ENCODE results near the gene ASTN2. TPM values are rescaled to one million over a fixed set of nuclear protein-coding genes. Genes with fewer than 3 reads are reported as not detected.

The ASTN2 gene
- total RNA-seq, 4 donors from 2014 or later, result 0.97 to 4.7 (median 3.0) TPM

DNA sequence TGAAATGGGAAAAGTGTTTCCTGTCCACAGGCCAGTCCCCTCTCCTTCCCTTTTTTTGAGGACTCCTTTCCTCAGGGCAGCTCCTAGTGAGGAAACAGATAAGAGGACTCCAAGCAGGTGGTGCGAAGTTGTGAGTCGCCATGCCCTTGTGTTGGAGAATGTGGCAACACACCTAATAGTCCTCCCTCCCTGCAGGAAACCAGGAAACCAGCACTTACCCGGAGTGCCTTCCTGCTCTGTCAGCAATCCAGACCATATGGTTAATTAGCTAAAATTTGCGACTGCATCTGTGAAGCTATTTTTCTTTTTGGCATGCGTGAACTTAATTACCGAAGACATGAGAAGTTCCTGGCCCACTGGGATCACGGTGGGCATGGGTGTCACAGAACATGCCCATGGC, 657.8 kb downstream of the ASTN2 start:
- no peak overlapping the region for H3K4me3 ChIP-seq (ENCODE audit: low read depth, poor library complexity, severe bottlenecking)
- DNase-seq (ENCODE audit: low spot score in 2 of 2), result no peak
- 51 to 58% methylated on average over 7 of the region's 7 CpGs for WGBS, 2 donors
- intact Hi-C loops (cut with DNase I; ENCODE audit: low total_unique reads), result no loop called here
- TF ChIP-seq, protein P1, sequence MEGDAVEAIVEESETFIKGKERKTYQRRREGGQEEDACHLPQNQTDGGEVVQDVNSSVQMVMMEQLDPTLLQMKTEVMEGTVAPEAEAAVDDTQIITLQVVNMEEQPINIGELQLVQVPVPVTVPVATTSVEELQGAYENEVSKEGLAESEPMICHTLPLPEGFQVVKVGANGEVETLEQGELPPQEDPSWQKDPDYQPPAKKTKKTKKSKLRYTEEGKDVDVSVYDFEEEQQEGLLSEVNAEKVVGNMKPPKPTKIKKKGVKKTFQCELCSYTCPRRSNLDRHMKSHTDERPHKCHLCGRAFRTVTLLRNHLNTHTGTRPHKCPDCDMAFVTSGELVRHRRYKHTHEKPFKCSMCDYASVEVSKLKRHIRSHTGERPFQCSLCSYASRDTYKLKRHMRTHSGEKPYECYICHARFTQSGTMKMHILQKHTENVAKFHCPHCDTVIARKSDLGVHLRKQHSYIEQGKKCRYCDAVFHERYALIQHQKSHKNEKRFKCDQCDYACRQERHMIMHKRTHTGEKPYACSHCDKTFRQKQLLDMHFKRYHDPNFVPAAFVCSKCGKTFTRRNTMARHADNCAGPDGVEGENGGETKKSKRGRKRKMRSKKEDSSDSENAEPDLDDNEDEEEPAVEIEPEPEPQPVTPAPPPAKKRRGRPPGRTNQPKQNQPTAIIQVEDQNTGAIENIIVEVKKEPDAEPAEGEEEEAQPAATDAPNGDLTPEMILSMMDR (IDR thresholded peaks at IDR 0.05), result no peak
- no peak for TF ChIP-seq POLR2A (IDR thresholded peaks at IDR 0.05)

DNA sequence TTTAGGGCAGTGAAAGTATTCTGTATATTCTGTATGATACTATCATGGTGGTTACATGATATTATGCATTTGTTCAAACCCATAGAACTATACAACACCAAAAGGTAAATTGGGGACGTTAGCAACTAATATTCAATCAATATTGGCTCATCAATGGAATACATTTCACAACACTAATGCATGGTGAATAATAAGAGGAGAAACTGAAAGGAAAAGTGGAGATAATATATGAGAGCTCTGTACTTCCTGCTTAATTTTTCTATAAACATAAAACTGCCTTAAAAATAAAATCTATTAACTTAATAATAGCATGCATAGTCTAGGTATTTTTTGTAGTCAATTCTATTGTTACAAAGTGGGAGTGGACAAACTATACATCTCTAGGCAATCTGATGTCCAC, 661.5 kb downstream of the ASTN2 start:
- TF ChIP-seq, protein P1 (IDR thresholded peaks at IDR 0.05), result no peak
- no peak for TF ChIP-seq POLR2A (IDR thresholded peaks at IDR 0.05)
- 60 to 61% methylated on average over 1 of the region's 1 CpG for WGBS, 2 donors
- no peak overlapping the region for H3K4me3 ChIP-seq (ENCODE audit: low read depth, poor library complexity, severe bottlenecking)
- no peak for DNase-seq (ENCODE audit: low spot score in 2 of 2)
- intact Hi-C loops (cut with DNase I; ENCODE audit: low total_unique reads), result no loop called here

DNA sequence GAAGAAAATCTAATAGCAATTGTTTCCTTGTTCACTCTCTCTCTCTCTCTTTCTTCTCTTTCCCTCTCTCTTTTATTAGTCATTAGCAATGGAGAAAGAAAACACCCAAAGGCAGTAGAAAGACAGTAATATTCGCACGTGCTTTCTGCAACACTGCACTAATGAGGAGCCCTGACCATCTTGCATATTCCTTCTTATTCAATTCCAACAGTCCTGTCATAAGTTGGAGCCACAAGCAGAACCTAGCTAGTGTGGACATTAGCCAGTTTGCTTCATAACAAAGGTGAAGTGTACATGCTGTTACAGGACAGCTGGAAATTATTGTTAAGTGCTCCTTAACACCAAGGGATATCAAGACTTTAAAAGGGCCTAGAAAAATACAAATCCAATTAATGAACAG, 664.3 kb downstream of the ASTN2 start:
- intact Hi-C loops (cut with DNase I; ENCODE audit: low total_unique reads), result no loop called here
- H3K4me3 ChIP-seq (ENCODE audit: low read depth, poor library complexity, severe bottlenecking), result no peak overlapping the region
- WGBS, 2 donors, result 79 to 84% methylated on average over 2 of the region's 2 CpGs
- no peak for DNase-seq (ENCODE audit: low spot score in 2 of 2)
- TF ChIP-seq POLR2A (IDR thresholded peaks at IDR 0.05), result no peak
- TF ChIP-seq, protein P1 (IDR thresholded peaks at IDR 0.05), result no peak

DNA sequence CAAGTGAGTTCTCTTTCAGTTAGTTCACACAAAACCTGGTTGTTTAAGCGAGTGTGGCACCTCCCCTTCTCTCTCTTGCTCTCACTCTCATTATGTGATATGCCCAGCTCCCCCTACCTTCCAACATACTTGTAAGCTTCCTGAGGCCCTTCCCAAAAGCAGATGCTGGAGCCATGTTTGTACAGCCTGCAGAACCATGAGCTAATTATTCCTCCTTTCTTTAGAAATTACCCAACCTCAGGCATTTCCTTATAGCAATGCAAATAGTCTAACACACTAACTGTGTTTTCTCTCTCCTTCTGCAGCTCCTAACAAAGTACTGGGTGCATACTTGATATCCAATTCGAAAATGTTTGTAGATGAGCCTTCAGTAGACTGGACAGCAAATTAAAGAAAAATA, 665.1 kb downstream of the ASTN2 start:
- TF ChIP-seq, protein P1 (IDR thresholded peaks at IDR 0.05), result no peak
- no peak for TF ChIP-seq POLR2A (IDR thresholded peaks at IDR 0.05)
- WGBS, 2 donors, result 76 to 82% methylated on average over 2 of the region's 2 CpGs
- intact Hi-C loops (cut with DNase I; ENCODE audit: low total_unique reads), result no loop called here

DNA sequence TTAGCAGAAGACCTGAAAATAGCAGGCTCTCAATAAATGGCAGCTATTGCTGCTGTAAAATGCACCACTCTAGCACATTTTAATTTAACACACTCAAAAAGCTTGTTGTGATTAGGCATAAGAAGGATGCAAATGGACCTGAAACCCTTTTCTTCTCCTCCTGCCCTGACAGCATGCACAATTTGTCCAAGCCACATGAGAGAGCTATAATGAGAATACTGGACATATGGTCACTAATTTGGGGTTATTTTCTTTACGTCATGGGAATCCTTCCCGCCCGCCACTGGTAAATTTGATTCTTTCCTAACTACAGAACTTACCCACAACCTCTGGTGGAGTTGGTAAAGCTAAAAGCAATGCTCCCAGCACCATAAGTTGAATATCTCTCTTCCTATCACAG, 665.7 kb downstream of the ASTN2 start:
- H3K4me3 ChIP-seq (ENCODE audit: low read depth, poor library complexity, severe bottlenecking), result no peak overlapping the region
- WGBS, 2 donors, result 92 to 93% methylated on average over 3 of the region's 3 CpGs
- TF ChIP-seq POLR2A (IDR thresholded peaks at IDR 0.05), result no peak
- TF ChIP-seq, protein P1 (IDR thresholded peaks at IDR 0.05), result no peak
- intact Hi-C loops (cut with DNase I; ENCODE audit: low total_unique reads), result no loop called here
- no peak for DNase-seq (ENCODE audit: low spot score in 2 of 2)

More for the DNA sequence above, 665.1 kb downstream of the ASTN2 start:
- H3K4me3 ChIP-seq (ENCODE audit: low read depth, poor library complexity, severe bottlenecking), result no peak overlapping the region
- DNase-seq (ENCODE audit: low spot score in 2 of 2), result no peak

DNA sequence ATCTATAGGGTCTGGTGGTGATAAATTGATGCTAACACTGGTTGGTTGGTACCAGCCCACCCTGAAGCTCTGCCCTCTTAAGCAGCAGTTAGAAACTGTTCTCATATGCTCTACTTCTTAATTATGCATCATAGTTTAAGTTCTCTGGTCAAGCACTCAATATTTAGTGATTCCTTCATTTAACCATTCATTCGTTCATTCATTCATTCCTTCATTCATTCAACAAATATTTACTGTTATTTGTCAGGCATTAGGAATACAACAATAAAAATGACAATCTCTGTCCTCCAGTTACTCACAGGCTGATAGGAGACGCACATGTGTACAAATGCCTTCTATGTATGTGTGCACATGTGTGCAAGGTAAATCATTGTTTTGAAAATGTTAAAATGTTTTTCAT, 673.1 kb downstream of the ASTN2 start:
- intact Hi-C loops (cut with DNase I; ENCODE audit: low total_unique reads), result no loop called here
- DNase-seq (ENCODE audit: low spot score in 2 of 2), result no peak
- WGBS, 2 donors, result 82 to 87% methylated on average over 2 of the region's 2 CpGs
- TF ChIP-seq, protein P1 (IDR thresholded peaks at IDR 0.05), result no peak
- no peak for TF ChIP-seq POLR2A (IDR thresholded peaks at IDR 0.05)
- H3K4me3 ChIP-seq (ENCODE audit: low read depth, poor library complexity, severe bottlenecking), result no peak overlapping the region

All from lower leg skin (tissue), 4 donors.